GM12878 (cell line): Measurements from ENCODE around the gene RBSN. TPM values are rescaled to one million over a fixed set of nuclear protein-coding genes. Genes with fewer than 3 reads are reported as not detected.

Experiments used
- ATAC-seq: fragments of 200-7000 bp; cut with Tn5 transposase; 3 replicates; pipeline ENCODE4 v1.9.1; 2020; ENCODE audit warnings: mild to moderate bottlenecking, moderate library complexity
- BruUV-seq: library from RNA; stranded (reverse); fragments of 400-500 nt; replicated peaks from 2 replicates; lab custom pipeline; 2021; lab: Mats Ljungman, UMichigan
- CTCF ChIA-PET: fragments of 300-600 bp; sonication (Branson Sonifier 250); formaldehyde crosslinking; extraction: SDS; loops from one replicate; lab custom pipeline; 2021; ENCODE audit warnings: inconsistent platforms; lab: Yijun Ruan, JAX
- POLR2A ChIA-PET: fragments of 350-600 bp; formaldehyde crosslinking; extraction: SDS; loops from one replicate; lab custom pipeline; 2021; ENCODE audit warnings: inconsistent platforms; lab: Charles Lee
- RAD21 ChIA-PET: fragments of 300-600 bp; sonication (Branson Sonifier 250); formaldehyde crosslinking; loops from one replicate; lab custom pipeline; 2023; ENCODE audit warnings: antibody characterized with exemption; ENCODE audit not compliant: unreplicated experiment; lab: Charles Lee
- SMC1A ChIA-PET: fragments of 300-600 bp; sonication (Branson Sonifier 250); formaldehyde crosslinking; loops from one replicate; lab custom pipeline; 2023; ENCODE audit not compliant: unreplicated experiment, uncharacterized antibody; lab: Charles Lee
- DNase-seq: peaks from one replicate; pipeline ENCODE4 v3.0.0-alpha.2; 2011; ENCODE audit warnings: low read depth, low spot score
- FAIRE-seq: peaks from 3 replicates; lab custom pipeline; 2011; peaks lifted over from hg19 to GRCh38; lab: Jason Lieb, UNC
- H2AFZ ChIP-seq: 2 replicates; pipeline ENCODE4 v1.6.0; 2011; ENCODE audit warnings: low read depth, low read length, control low read depth; ENCODE audit not compliant: control insufficient read depth
- H3K27ac ChIP-seq: 2 replicates; pipeline ENCODE4 v1.5.1; 2011; ENCODE audit warnings: control low read depth; ENCODE audit not compliant: control insufficient read depth, insufficient read depth
- H3K27me3 ChIP-seq, 2 experiments: replicated peaks in 1 of 2; 2 replicates each; pipeline versions ENCODE4 v1.6.0 to v1.6.1; 2011; ENCODE audit warnings: low read length in 1 of 2; ENCODE audit not compliant: control insufficient read depth in 2 of 2, insufficient read depth in 2 of 2
- H3K36me3 ChIP-seq, 2 experiments: 2 replicates each; pipeline ENCODE4 v1.5.1; 2011; ENCODE audit warnings: low read length in 1 of 2; ENCODE audit not compliant: control insufficient read depth in 2 of 2, insufficient read depth in 2 of 2
- H3K4me1 ChIP-seq: 2 replicates; pipeline ENCODE4 v1.6.1; 2011; ENCODE audit warnings: mild to moderate bottlenecking, low read length, moderate library complexity, mixed read lengths; ENCODE audit not compliant: control insufficient read depth, insufficient read depth
- H3K4me2 ChIP-seq: 2 replicates; pipeline ENCODE4 v1.6.0; 2011; ENCODE audit warnings: control low read depth; ENCODE audit not compliant: control insufficient read depth, insufficient read depth
- H3K4me3 ChIP-seq: fragments of 200-600 bp; sonication (generic); 2 replicates; pipeline ENCODE4 v1.5.1; 2016
- H3K79me2 ChIP-seq: 2 replicates; pipeline ENCODE4 v1.6.0; 2011; ENCODE audit warnings: low read length; ENCODE audit not compliant: control insufficient read depth, insufficient read depth
- H3K9ac ChIP-seq: 2 replicates; pipeline ENCODE4 v1.8.0; 2011; ENCODE audit warnings: low read length, control low read depth, mixed read lengths; ENCODE audit not compliant: control insufficient read depth, insufficient read depth
- H3K9me3 ChIP-seq: replicated peaks from 3 replicates; pipeline ENCODE4 v1.5.1; 2011; ENCODE audit warnings: mild to moderate bottlenecking, low read length; ENCODE audit not compliant: control insufficient read depth, insufficient read depth
- H4K20me1 ChIP-seq: 2 replicates; pipeline ENCODE4 v1.6.0; 2011; ENCODE audit not compliant: control insufficient read depth, insufficient read depth
- BCLAF1 ChIP-seq: fragments of 450-650 bp; IDR thresholded peaks from 2 replicates; pipeline ENCODE4 v1.6.1; 2017; ENCODE audit warnings: antibody characterized with exemption, mild to moderate bottlenecking, moderate library complexity
- BMI1 ChIP-seq: fragments of 450-650 bp; IDR thresholded peaks from 2 replicates; pipeline ENCODE4 v1.6.1; 2016; ENCODE audit warnings: mild to moderate bottlenecking, moderate library complexity, borderline replicate concordance
- CBFB ChIP-seq: IDR thresholded peaks from 2 replicates; pipeline ENCODE4 v1.6.1; 2016; ENCODE audit warnings: antibody characterized with exemption, low read depth
- FOXM1 ChIP-seq: IDR thresholded peaks from 2 replicates; pipeline ENCODE4 v1.6.1; 2012; ENCODE audit warnings: low read depth, mild to moderate bottlenecking, inconsistent platforms, low read length, moderate library complexity
- HDAC6 ChIP-seq: fragments of 200-600 bp; sonication (generic); IDR thresholded peaks from one replicate; pipeline ENCODE4 v1.8.0; 2017; ENCODE audit warnings: antibody characterized with exemption; ENCODE audit not compliant: unreplicated experiment
- MAX ChIP-seq: IDR thresholded peaks from 2 replicates; pipeline ENCODE4 v1.6.1; 2012; ENCODE audit warnings: low read depth, low read length, improper control_type of control experiment
- MXI1 ChIP-seq: fragments of 150-350 bp; IDR thresholded peaks from 2 replicates; pipeline ENCODE4 v1.6.1; 2011; ENCODE audit warnings: low read depth, mild to moderate bottlenecking, inconsistent platforms, low read length, improper control_type of control experiment
- NFXL1 ChIP-seq: fragments of 450-650 bp; IDR thresholded peaks from 2 replicates; pipeline ENCODE4 v1.6.1; 2017; ENCODE audit warnings: antibody characterized with exemption, mild to moderate bottlenecking, borderline replicate concordance
- NR2F1 ChIP-seq: fragments of 450-650 bp; conservative IDR thresholded peaks from 2 replicates; pipeline ENCODE4 v1.6.1; 2017; ENCODE audit warnings: mild to moderate bottlenecking
- RAD21 ChIP-seq: IDR thresholded peaks from 2 replicates; pipeline ENCODE4 v1.6.1; 2011; ENCODE audit warnings: mild to moderate bottlenecking, low read depth, low read length, moderate library complexity; ENCODE audit not compliant: insufficient read depth
- RFX5 ChIP-seq: IDR thresholded peaks from 2 replicates; pipeline ENCODE4 v1.6.1; 2011; ENCODE audit warnings: low read depth, low read length, improper control_type of control experiment
- SMC3 ChIP-seq: IDR thresholded peaks from 2 replicates; pipeline ENCODE4 v1.6.1; 2011; ENCODE audit warnings: low read length, improper control_type of control experiment, borderline replicate concordance
- SREBF1 ChIP-seq: IDR thresholded peaks from 2 replicates; pipeline ENCODE4 v1.6.1; 2012; ENCODE audit warnings: mild to moderate bottlenecking, low read length
- TAF1 ChIP-seq: IDR thresholded peaks from 2 replicates; pipeline ENCODE4 v1.6.1; 2011; ENCODE audit warnings: mild to moderate bottlenecking, low read depth, low read length, borderline replicate concordance
- TARDBP ChIP-seq: IDR thresholded peaks from 2 replicates; pipeline ENCODE4 v1.6.1; 2016; ENCODE audit warnings: borderline replicate concordance
- TBL1XR1 ChIP-seq: IDR thresholded peaks from 2 replicates; pipeline ENCODE4 v1.6.1; 2012; ENCODE audit warnings: low read depth, low read length, improper control_type of control experiment
- WRNIP1 ChIP-seq: IDR thresholded peaks from 2 replicates; pipeline ENCODE4 v1.6.1; 2011; ENCODE audit warnings: low read depth, low read length, improper control_type of control experiment, borderline replicate concordance
- WGBS: methylation state at CpG from one replicate; pipeline ENCODE4 v1.1.6; 2016; ENCODE audit warnings: low lambda C conversion rate; ENCODE audit not compliant: insufficient replicate concordance, insufficient coverage; ENCODE audit errors: missing lambda C conversion rate; 5-methylcytosine and 5-hydroxymethylcytosine counted together
- in situ Hi-C: fragments of 300-500 bp; cut with MboI; formaldehyde crosslinking; loops from 9 replicates; pipeline ENCODE4 v1.14.3; 2018; ENCODE audit warnings: mixed read lengths
- intact Hi-C: fragments of 100-400 bp; cut with micrococcal nuclease; formaldehyde crosslinking; loops from one replicate; pipeline ENCODE4 v1.14.2; 2022; ENCODE audit not compliant: unreplicated experiment
- polyA plus RNA-seq, 11 experiments: library from polyadenylated mRNA; depleted of rRNA in 4 of 11; unstranded in 6 of 11; stranded (reverse) in 5 of 11; fragments of >200 nt; fragmentation: Nextera tagmentation in 4 of 11; fragmentation: Illumina TruSeq in 1 of 11; extraction: Ambion mirVana in 4 of 11; extraction: Trizol in 1 of 11; gene quantifications; 1 replicate in 1 of 11; 2 replicates in 10 of 11; pipeline versions ENCODE4 v1.2.1 to v1.2.3, GENCODE V29; 2011 to 2016; ENCODE audit warnings: inconsistent platforms in 2 of 11, missing spikeins in 2 of 11, low read depth in 1 of 11
- total RNA-seq, 4 experiments: library from RNA; depleted of rRNA in 3 of 4; stranded (reverse); fragments of >200 nt in 3 of 4; fragmentation: Illumina TruSeq in 1 of 4; extraction: Trizol in 1 of 4; gene quantifications; 2 replicates each; pipeline versions ENCODE4 v1.2.1 to v1.2.3, GENCODE V29; 2013 to 2021

RBSN gene
- total and polyA plus RNA-seq, 10 of the 15 experiments (the other 5 are each of a cell fraction or from before 2014, with no cell fraction given): 2.0 to 17.5 (median 10.5) TPM

GRCh38 chr3:15052335-15053242 is 46.4 kb downstream of the RBSN start:
- SMC1A ChIA-PET: interaction anchor here (1.4 to 1.6 kb wide), 2 partner anchors 13 to 153 kb away, joined by 4 to 5 read pairs; partner anchors contain the start of genes CAPN7 and MRPS25

More at GRCh38 chr3:15052335-15053242, 46.4 kb downstream of the RBSN start:
- DNase-seq: no peak
- no TSS peak for BruUV-seq
- Histone ChIP-seq H3K79me2 (peaks cover 38% of the 10 kb centered on the region), H3K4me3 (no peak overlapping the region), H3K36me3 (peaks cover 28 to 37% of the 10 kb centered on the region in 2 experiments), H2AFZ (no peak overlapping the region), H3K9me3 (peaks cover 14% of the 10 kb centered on the region), H3K4me2 (no peak overlapping the region), H3K27me3 (no peaks in the 10 kb centered on the region), H3K9ac (no peak overlapping the region), H3K27ac (no peak overlapping the region; the same call in 1 of the 2 replicates), H4K20me1 (no peaks in the 10 kb centered on the region), H3K4me1 (peaks cover 46% of the 10 kb centered on the region)
- in situ Hi-C loops (no loop called here), intact Hi-C loops (loop anchor here (5.0 kb wide), 1 partner anchor 105 kb away; the partner anchor contains the start of gene NR2C2)
- FAIRE-seq: peak; percentile 70
- POLR2A ChIA-PET: interaction anchor here (1.0 to 4.7 kb wide), 2 partner anchors 12 to 104 kb away, joined by 3 to 30 read pairs; partner anchors contain the start of gene MRPS25
- RAD21 ChIA-PET: interaction anchor here (1.6 to 3.3 kb wide), 2 partner anchors 12 to 72 kb away, joined by 3 to 30 read pairs; partner anchors contain the start of gene MRPS25
- ATAC-seq: no peak
- WGBS: 94% methylated on average over 14 of the region's 14 CpGs
- CTCF ChIA-PET: interaction anchor here (0.7 to 4.2 kb wide), 7 partner anchors 9 to 402 kb away, joined by 3 to 50 read pairs (median 3); partner anchors contain the start of gene MRPS25
- TF ChIP-seq FOXM1: no peak
- TF ChIP-seq MXI1: no peak
- TF ChIP-seq SMC3: no peak
- no peak for TF ChIP-seq NFXL1
- TF ChIP-seq BMI1: no peak
- TF ChIP-seq TARDBP: no peak
- no peak for TF ChIP-seq MAX
- no peak for TF ChIP-seq HDAC6
- TF ChIP-seq BCLAF1: no peak
- no peak for TF ChIP-seq CBFB
- TF ChIP-seq RFX5: no peak
- no peak for TF ChIP-seq TBL1XR1
- TF ChIP-seq NR2F1: no peak
- TF ChIP-seq TAF1: no peak
- TF ChIP-seq WRNIP1: no peak
- no peak for TF ChIP-seq RAD21
- TF ChIP-seq SREBF1: no peak
